Activated CD8-positive, alpha-beta memory T cell treated with anti-CD3 and anti-CD28 coated beads, Interleukin-2, amount 50 U/mL, for 48 hours (primary cell): Measurements from ENCODE around the gene IQGAP2.

Experiments used
- DNase-seq: peaks from one replicate; pipeline ENCODE4 v3.0.0-alpha.2; 2020

Gene IQGAP2

GRCh38 chr5:76456258-76456657, 53.2 kb downstream of the IQGAP2 start:
- no peak for DNase-seq

DNA sequence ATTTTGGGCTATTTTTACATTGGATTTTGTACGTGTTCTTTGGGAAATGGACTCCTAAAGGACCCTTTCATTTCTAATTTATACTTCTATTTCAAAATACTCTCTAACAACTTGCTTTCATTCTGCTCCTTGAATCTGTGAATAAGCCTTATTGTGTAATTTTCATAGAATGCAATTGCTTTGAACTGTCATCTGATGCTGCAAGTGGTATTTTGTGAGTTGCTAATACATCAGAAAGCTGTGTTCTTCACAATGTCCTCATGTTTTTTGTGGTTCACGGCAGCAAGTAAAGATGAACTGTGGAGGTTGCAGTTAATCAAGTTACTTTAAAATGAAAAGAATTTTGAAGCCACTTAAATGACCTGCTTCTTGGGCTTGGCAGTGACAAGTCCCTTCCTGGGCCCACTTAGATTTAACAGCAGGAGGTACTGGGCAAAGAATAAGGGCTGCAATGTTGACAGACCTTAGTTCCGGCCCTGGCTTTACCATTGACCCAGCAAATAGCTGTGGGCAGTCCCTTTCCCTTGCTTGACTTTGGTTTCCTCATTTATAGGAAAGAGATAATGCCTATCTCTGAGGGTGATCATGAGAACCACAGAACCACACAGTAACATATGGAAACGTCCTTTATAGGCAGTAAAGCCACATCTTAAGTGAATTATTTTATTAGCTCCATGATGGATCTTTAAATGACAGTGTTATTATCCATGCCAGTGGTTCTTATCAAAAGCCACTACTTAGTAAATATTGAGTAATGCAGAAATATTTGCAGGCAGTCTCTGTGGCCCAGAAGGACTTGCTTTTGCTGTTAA, 54.8 kb downstream of the IQGAP2 start:
- no peak for DNase-seq

DNA sequence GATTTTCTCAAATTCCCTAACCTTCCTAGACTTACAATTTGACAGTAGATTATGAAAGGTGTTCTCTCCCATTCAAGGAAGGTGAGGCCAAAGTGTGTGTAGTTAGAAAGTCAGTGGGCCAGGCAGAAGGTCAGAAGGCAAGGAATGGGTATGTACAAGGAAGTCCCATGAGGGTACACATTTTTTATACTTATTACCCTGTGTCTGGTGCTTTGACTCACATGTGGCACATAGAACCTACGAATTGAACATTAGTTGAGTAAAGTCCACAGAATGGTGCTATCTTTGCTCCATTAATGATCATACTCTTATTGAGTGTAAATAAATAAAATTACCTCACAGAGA, 55.4 kb downstream of the IQGAP2 start:
- no peak for DNase-seq

DNA sequence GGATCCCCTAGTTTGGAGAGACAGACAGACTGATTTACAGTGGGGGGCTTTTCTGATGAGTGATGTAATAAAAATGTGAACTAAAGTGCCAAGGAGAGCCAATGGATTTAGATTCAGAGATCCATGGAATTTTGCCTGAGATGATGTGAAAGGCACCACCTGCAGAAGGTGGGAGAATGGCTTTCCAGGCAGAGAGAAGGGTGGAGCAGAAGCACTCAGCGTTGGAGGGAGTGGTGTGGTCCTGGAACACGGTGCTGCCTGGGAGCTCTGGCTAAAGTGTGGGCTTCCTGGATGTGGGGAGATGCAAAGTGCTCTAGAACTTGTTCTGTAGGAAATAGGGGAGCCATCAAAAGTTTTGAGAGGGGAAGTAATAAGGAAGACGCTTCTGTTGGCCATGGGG, 57.0 kb downstream of the IQGAP2 start:
- no peak for DNase-seq

- no peak for DNase-seq
Observed at GRCh38 chr5:76462097-76462667, 59.1 kb downstream of the IQGAP2 start.

DNA sequence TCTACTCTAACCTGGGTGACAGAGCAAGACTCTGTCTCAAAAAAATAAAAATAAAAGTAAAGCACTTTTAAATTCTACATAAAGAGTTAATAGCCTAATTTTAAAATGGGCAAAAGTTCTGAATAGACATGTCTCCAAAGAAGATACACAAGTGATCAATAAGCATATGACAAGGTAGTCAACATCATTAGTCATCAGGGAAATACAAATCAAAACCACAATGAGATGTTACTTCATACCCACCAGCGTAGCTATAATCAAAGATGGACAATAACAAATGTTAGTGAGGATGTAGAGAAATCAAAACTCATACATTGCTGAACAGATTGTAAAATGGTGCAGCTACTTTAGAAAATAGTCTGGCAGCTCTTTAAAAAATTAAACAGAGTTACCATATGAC, 64.1 kb downstream of the IQGAP2 start:
- no peak for DNase-seq

DNA sequence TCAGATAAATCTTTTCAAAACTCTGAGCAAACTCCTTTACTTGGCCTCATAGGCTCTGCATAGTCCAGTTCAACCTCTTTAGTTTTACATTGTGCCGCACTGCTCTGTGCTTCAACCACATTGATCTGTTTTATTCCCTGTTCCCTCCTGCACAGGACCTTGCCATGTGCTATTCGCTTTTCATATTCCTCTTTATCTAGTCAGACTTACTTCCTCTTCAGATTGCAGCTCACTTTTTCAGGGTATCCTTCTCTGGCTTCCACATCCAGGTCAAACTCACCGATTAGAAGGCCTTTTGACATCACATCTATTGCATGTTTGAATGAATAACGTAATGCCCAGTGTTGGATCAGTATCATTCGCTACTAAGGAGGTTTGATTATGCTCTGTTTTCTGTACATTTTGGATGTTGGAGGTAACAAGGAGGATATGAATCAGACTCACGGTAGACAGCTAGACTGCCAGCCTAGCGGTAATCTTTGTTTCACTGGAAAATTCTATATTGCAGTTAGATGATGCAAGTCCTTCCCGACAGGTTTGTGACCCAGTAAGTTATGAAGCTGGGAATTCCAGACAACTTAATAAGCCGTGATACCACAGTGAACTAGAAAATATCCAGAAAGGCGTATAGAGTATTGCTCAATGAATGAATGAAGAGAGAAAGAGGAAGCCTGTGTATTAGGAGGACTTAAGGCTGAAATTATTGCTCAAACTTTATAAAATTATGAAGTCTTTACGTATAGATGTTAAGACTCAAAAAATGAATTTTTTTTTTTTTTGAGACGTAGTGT, 65.7 kb downstream of the IQGAP2 start:
- DNase-seq = no peak

DNA sequence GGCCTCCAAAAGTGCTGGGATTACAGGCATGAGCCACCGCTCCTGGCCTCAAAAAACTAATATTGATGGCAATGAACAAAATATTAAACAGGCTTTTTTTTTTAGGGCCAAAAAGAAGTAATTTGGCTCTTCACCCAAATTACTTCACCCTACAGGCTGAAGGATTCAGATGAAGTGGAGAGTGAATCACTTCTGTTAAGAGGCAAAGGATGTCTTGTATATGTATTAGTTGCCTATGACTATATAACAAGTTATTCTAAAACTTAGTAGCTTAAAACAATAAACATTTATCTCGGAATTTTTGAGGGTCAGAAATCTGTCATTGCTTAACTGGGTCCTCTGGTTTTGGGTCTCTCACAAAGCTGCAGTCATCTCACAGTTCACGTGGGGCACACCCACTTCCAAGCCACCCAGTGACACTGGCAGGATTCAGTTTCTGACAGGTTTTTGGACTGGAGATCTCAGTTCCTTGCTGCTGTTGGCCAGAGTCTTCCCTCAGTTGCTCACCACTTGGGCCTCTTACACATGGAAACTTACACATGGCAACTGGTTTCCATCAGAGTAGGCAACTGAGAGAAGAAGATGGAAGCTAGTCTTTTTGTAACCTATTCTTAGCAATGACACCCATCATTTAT, 66.7 kb downstream of the IQGAP2 start:
- DNase-seq = no peak

GRCh38 chr5:76470976-76471375, 67.9 kb downstream of the IQGAP2 start:
- no peak for DNase-seq

- no peak for DNase-seq
Observed at GRCh38 chr5:76471406-76471805, 68.3 kb downstream of the IQGAP2 start.

DNA sequence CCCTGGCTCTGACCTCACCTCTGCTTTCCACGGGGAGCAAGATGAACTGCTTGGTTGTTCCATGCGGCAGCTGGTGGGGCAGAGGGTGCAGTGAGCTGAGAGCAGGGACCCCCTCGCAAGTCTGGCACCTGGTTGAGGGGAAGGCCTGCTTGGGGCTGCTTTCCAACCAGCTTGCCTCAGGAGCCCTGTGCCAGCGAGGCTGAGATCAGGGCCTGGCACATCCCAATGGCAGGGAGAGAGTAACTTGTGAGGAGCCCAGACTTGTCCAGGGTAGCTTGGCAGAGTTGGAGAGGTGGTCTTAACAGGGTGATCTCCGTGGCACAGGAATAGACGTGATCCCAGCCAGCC, 68.9 kb downstream of the IQGAP2 start:
- DNase-seq = no peak

DNA sequence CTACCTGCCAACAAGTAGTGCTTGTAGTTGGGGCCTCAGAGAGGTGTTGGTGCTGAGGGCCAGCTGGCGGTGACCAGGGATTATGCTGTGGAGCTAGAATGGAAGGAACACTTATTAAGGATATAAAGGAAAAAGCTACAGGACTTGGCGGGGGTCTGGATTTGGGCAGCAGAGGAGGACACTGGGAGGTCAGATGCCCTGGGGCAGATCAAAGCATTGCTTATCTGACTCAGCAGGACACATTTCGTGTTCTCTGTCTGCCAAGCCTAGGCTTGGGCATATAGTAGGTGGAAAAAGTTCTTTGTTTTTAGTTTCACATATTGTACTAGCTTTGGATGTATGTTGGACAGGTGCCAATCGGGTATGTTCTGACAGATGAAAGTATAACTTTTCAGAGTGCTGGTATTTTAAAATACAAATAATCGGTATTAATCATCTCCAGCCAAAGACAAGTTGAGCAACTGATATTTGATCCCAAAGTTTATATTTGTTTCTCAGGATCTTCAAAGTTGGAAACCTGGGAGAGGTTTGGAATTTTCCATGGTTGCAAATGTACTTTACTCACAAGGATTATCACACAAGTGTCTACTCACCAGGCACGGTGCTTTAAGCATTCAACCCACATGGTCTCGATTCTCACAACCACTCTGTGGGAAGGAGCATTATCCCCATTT, 69.4 kb downstream of the IQGAP2 start:
- DNase-seq = no peak

DNA sequence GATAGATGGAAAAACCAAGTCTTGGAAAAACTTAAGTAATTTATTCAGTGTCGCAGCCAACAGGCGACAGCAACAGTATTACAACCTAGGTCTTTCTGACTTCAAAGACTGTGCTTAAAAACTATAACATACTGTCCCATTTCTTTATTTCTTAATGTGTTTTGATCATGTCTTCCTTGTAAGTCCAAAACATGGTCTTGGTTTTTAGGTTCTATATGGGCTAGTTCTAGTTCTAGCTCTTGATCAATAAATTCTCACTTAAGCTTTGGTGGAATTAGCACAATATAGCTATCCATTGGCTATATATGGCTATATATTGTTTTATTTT, 69.9 kb downstream of the IQGAP2 start:
- no peak for DNase-seq

DNA sequence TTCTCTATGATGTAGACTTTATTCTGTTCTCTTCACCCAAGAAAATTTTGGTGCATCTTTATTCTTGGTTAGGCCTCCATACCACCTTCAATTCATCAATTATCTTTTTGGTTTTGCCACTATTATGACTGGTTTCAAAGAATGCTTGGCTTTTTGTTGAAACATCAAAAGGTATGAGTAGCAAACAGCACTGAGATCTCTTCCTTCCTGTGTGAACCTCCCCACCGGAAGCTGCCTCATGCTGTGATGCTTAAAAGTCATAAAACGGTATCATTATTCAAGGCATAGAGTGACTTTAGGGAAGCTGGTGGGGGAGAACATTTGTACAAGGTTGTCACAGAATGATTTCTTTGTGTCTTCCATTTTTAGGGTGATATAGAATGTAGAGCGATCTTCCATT, 70.6 kb downstream of the IQGAP2 start:
- no peak for DNase-seq

GRCh38 chr5:76474377-76474776, 71.3 kb downstream of the IQGAP2 start:
- no peak for DNase-seq

- no peak for DNase-seq
Observed at GRCh38 chr5:76475385-76475784, 72.3 kb downstream of the IQGAP2 start.

- no peak for DNase-seq
Observed at GRCh38 chr5:76475936-76476335, 72.9 kb downstream of the IQGAP2 start.

GRCh38 chr5:76476474-76477038, 73.5 kb downstream of the IQGAP2 start:
- no peak for DNase-seq

- no peak for DNase-seq
Observed at GRCh38 chr5:76477061-76477460, 74.0 kb downstream of the IQGAP2 start.

- no peak for DNase-seq
Observed at GRCh38 chr5:76477571-76477970, 74.5 kb downstream of the IQGAP2 start.

DNA sequence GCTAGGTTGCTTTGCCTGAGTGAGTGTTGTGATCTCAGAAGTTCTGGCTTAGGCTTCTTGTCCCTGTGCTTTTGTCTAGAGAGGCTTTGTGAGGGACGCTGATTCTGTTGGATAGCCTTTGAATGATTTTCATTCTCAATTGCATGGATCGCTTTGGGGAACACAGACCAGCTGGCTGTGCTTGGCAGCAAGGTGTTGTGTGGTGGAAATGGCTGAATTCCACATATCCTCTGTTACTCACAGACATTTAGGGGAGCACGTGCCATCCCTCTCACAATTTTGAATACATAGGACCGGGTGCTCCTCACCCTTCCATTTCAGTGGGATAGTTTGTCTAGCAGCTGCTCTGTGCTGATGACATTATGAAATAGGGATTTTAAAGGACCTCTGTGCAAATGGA, 76.2 kb downstream of the IQGAP2 start:
- DNase-seq = no peak

DNA sequence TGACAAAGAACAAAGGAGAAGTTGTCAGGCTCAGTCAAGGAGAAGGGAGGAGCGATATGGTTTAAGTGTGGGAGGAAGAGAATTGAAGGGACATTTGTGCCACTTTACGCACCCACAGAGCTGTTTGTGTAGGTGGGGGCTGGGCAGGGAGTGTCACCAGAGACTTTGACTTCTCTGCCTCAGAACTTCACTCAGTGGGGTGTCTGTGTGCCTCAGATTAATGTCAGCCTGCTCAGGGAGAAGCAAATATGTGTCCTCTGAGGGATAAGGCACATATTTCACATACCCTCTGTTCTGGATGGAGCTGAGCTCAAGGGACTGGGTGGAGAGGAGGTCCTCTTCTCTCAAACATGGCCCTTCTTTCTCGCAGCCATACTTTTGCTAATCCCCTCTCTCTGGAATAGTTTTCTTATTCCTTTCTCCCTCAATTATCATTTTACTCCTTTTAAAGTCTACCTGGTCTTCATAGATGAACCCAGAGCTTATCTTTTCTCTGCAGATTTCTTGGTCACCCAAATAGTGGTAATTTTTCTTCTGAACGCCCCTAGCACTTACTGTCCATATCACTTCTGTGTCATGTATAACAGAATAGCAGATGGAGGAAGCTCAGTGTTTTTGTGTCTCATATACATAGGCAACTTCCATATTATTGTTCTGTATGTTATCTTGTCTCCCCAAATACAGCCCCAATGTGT, 77.0 kb downstream of the IQGAP2 start:
- no peak for DNase-seq
